HEK293 (cell line): ENCODE data around the gene MYH13.

Experiments used
- CTCF ChIA-PET: fragments of 350-600 bp; formaldehyde crosslinking; extraction: SDS; loops from one replicate; lab custom pipeline; 2021; ENCODE audit warnings: antibody characterized with exemption; lab: Yijun Ruan, JAX
- POLR2A ChIA-PET: fragments of 300-600 bp; formaldehyde crosslinking; extraction: SDS; loops from one replicate; lab custom pipeline; 2020; ENCODE audit warnings: antibody characterized with exemption, inconsistent platforms; lab: Yijun Ruan, JAX
- H3K27ac ChIP-seq: fragments of 200-500 bp; sonication (Bioruptor generic); 2 replicates; pipeline ENCODE4 v1.5.1; 2014; ENCODE audit warnings: low read depth, low read length, control low read depth, inconsistent platforms; ENCODE audit errors: extremely low read depth
- H3K36me3 ChIP-seq, 2 experiments: fragments of 200-500 bp in 1 of 2; sonication (Bioruptor generic) in 1 of 2; 1 replicate in 1 of 2; 2 replicates in 1 of 2; pipeline ENCODE4 v1.5.1; 2014 to 2017; ENCODE audit warnings: inconsistent platforms in 2 of 2, low read length in 2 of 2; ENCODE audit not compliant: control insufficient read depth in 2 of 2, insufficient read depth in 1 of 2
- H3K4me1 ChIP-seq: fragments of 200-500 bp; sonication (Bioruptor generic); 2 replicates; pipeline ENCODE4 v1.5.1; 2014; ENCODE audit warnings: mild to moderate bottlenecking, low read length, inconsistent platforms; ENCODE audit not compliant: control insufficient read depth, insufficient read depth
- H3K4me3 ChIP-seq: 2 replicates; pipeline ENCODE4 v1.5.1; 2011; ENCODE audit warnings: low read depth, mild to moderate bottlenecking, control low read depth, low read length, moderate library complexity
- H3K9me3 ChIP-seq: fragments of 200-500 bp; sonication (Bioruptor generic); 2 replicates; pipeline ENCODE4 v1.5.1; 2014; ENCODE audit warnings: low read depth, low read length, inconsistent platforms; ENCODE audit not compliant: control insufficient read depth, insufficient read depth
- EGR2 ChIP-seq: fragments of 450-650 bp; formaldehyde crosslinking; IDR thresholded peaks from 2 replicates; pipeline ENCODE4 v1.5.1; 2016; ENCODE audit warnings: low read depth, missing biosample characterization, missing genetic modification characterization
- HOXA7 ChIP-seq: sonication (generic); formaldehyde crosslinking; IDR thresholded peaks from 2 replicates; pipeline ENCODE4 v1.8.1; 2022; ENCODE audit warnings: missing genetic modification reagents, borderline replicate concordance
- KLF1 ChIP-seq: fragments of 450-650 bp; formaldehyde crosslinking; IDR thresholded peaks from 2 replicates; pipeline ENCODE4 v1.5.1; 2016; ENCODE audit warnings: missing biosample characterization, missing genetic modification characterization
- SCRT2 ChIP-seq: fragments of 450-650 bp; formaldehyde crosslinking; IDR thresholded peaks from 2 replicates; pipeline ENCODE4 v1.5.1; 2016; ENCODE audit warnings: missing biosample characterization, missing genetic modification characterization
- YY2 ChIP-seq: fragments of 450-650 bp; formaldehyde crosslinking; IDR thresholded peaks from 2 replicates; pipeline ENCODE4 v1.5.1; 2016; ENCODE audit warnings: missing biosample characterization, missing genetic modification characterization
- ZNF112 ChIP-seq: fragments of 450-650 bp; formaldehyde crosslinking; IDR thresholded peaks from 2 replicates; pipeline ENCODE4 v1.5.0; 2017; ENCODE audit warnings: missing biosample characterization, missing genetic modification characterization
- ZNF157 ChIP-seq: fragments of 450-650 bp; formaldehyde crosslinking; IDR thresholded peaks from 2 replicates; pipeline ENCODE4 v1.5.1; 2016; ENCODE audit warnings: missing biosample characterization, missing genetic modification characterization
- ZNF19 ChIP-seq: fragments of 450-650 bp; formaldehyde crosslinking; IDR thresholded peaks from 2 replicates; pipeline ENCODE4; 2016; ENCODE audit warnings: missing biosample characterization, missing genetic modification characterization, low read depth
- ZNF214 ChIP-seq: fragments of 450-650 bp; formaldehyde crosslinking; IDR thresholded peaks from 2 replicates; pipeline ENCODE4 v1.5.1; 2017; ENCODE audit warnings: missing biosample characterization, mild to moderate bottlenecking, missing genetic modification characterization, borderline replicate concordance
- ZNF239 ChIP-seq: fragments of 450-650 bp; formaldehyde crosslinking; IDR thresholded peaks from 2 replicates; pipeline ENCODE4 v1.5.1; 2016; ENCODE audit warnings: missing biosample characterization, missing genetic modification characterization
- ZNF274 ChIP-seq, 2 experiments: fragments of 200-500 bp in 1 of 2; fragments of 450-650 bp in 1 of 2; sonication (Bioruptor generic) in 1 of 2; formaldehyde crosslinking in 1 of 2; IDR thresholded peaks; 2 replicates each; pipeline versions ENCODE4 v1.5.1 to v1.6.1; 2014 to 2016; ENCODE audit warnings: borderline replicate concordance in 1 of 2, inconsistent platforms in 1 of 2, low read length in 1 of 2, missing biosample characterization in 1 of 2, missing genetic modification characterization in 1 of 2
- ZNF335 ChIP-seq: fragments of 450-650 bp; formaldehyde crosslinking; conservative IDR thresholded peaks from 2 replicates; pipeline ENCODE4 v1.5.1; 2016; ENCODE audit warnings: missing biosample characterization, missing genetic modification characterization
- ZNF341 ChIP-seq: fragments of 450-650 bp; formaldehyde crosslinking; IDR thresholded peaks from 2 replicates; pipeline ENCODE4; 2016; ENCODE audit warnings: low read depth, missing biosample characterization, missing genetic modification characterization
- ZNF530 ChIP-seq: fragments of 450-650 bp; formaldehyde crosslinking; IDR thresholded peaks from 2 replicates; pipeline ENCODE4 v1.5.1; 2016; ENCODE audit warnings: low read depth, missing biosample characterization, missing genetic modification characterization
- ZNF558 ChIP-seq: fragments of 450-650 bp; formaldehyde crosslinking; IDR thresholded peaks from 2 replicates; pipeline ENCODE4 v1.5.1; 2016; ENCODE audit warnings: missing biosample characterization, missing genetic modification characterization
- ZNF624 ChIP-seq: fragments of 450-650 bp; formaldehyde crosslinking; IDR thresholded peaks from 2 replicates; pipeline ENCODE4 v1.5.1; 2017; ENCODE audit warnings: missing biosample characterization, missing genetic modification characterization
- ZNF626 ChIP-seq: fragments of 450-650 bp; sonication (Bioruptor Pico); formaldehyde crosslinking; IDR thresholded peaks from 2 replicates; pipeline ENCODE4 v1.5.1; 2018; ENCODE audit warnings: missing biosample characterization, missing genetic modification characterization, inconsistent platforms
- ZNF639 ChIP-seq: fragments of 450-650 bp; formaldehyde crosslinking; IDR thresholded peaks from 2 replicates; pipeline ENCODE4 v1.5.1; 2016; ENCODE audit warnings: missing biosample characterization, missing genetic modification characterization
- ZNF830 ChIP-seq: fragments of 450-650 bp; IDR thresholded peaks from 2 replicates; pipeline ENCODE4 v1.5.0; 2018; ENCODE audit warnings: missing biosample characterization, missing genetic modification characterization, low read depth, mild to moderate bottlenecking, moderate library complexity
- TF ChIP-seq, protein P1 (sequence below): fragments of 450-650 bp; formaldehyde crosslinking; IDR thresholded peaks from 2 replicates; pipeline ENCODE4 v1.5.1; 2016; ENCODE audit warnings: missing biosample characterization, missing genetic modification characterization
- TF ChIP-seq, protein P2 (sequence below): fragments of 450-650 bp; formaldehyde crosslinking; IDR thresholded peaks from 2 replicates; pipeline ENCODE4 v1.5.1; 2016; ENCODE audit warnings: missing biosample characterization, missing genetic modification characterization

Gene MYH13

DNA sequence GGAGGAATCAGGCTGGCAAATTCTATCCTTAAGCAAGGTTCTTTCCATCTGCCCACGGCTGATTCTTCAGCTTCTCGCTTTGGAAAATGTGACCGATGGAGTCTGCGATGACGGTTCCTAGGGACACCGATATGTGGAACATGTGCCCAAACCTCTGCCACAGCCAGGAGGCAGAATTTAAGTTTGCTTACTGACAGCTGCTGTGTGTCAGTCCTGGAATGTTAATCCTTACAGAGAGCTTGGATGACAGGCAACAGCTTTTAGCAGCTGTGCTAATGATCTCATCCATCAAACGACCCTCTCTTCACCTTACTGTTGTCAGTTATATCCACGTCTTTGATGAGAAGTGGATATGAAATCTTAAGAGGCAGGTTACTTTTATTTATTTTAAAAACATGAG is 11.4 kb upstream of the MYH13 start:
- Histone ChIP-seq H3K36me3 (no peaks in the 10 kb centered on the region), H3K9me3 (no peaks in the 10 kb centered on the region), H3K4me1 (no peaks in the 10 kb centered on the region), H3K4me3 (no peak overlapping the region), H3K27ac (no peak overlapping the region)
- ChIA-PET POLR2A (interaction anchor here (0.6 kb wide), 1 partner anchor 460 kb away, joined by 6 read pairs; no protein-coding TSS in a partner anchor), CTCF (interaction anchor here (0.5 to 1.2 kb wide), 3 partner anchors 14 to 213 kb away, joined by 3 to 6 read pairs (median 4); no protein-coding TSS in a partner anchor)
- TF ChIP-seq EGR2 (tag by site-specific recombination) (no peak), SCRT2 (tag by site-specific recombination) (no peak), ZNF341 (tag by site-specific recombination) (no peak), ZNF626 (tag by site-specific recombination) (no peak), ZNF624 (tag by site-specific recombination) (no peak), ZNF157 (tag by site-specific recombination) (no peak), YY2 (tag by site-specific recombination) (no peak), ZNF19 (no peak), KLF1 (tag by site-specific recombination) (no peak), ZNF335 (tag by site-specific recombination) (no peak), ZNF558 (no peak), HOXA7 (CRISPR knock-in tag) (no peak), ZNF830 (tag by site-specific recombination) (no peak), ZNF639 (tag by site-specific recombination) (no peak), ZNF239 (tag by site-specific recombination) (no peak), ZNF274 (IDR thresholded peaks at IDR 0.05; ENCODE audit: low read length) (no peak), ZNF274 (tag by site-specific recombination; IDR thresholded peaks at IDR 0.05; ENCODE audit: borderline replicate concordance) (no peak), ZNF112 (tag by site-specific recombination) (no peak), ZNF214 (tag by site-specific recombination) (no peak)
- TF ChIP-seq, protein P1, sequence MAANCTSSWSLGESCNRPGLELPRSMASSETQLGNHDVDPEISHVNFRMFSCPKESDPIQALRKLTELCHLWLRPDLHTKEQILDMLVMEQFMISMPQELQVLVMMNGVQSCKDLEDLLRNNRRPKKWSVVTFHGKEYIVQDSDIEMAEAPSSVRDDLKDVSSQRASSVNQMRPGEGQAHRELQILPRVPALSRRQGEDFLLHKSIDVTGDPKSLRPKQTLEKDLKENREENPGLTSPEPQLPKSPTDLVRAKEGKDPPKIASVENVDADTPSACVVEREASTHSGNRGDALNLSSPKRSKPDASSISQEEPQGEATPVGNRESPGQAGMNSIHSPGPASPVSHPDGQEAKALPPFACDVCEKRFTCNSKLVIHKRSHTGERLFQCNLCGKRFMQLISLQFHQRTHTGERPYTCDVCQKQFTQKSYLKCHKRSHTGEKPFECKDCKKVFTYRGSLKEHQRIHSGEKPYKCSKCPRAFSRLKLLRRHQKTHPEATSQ (tag by site-specific recombination): no peak
- TF ChIP-seq, protein P2, sequence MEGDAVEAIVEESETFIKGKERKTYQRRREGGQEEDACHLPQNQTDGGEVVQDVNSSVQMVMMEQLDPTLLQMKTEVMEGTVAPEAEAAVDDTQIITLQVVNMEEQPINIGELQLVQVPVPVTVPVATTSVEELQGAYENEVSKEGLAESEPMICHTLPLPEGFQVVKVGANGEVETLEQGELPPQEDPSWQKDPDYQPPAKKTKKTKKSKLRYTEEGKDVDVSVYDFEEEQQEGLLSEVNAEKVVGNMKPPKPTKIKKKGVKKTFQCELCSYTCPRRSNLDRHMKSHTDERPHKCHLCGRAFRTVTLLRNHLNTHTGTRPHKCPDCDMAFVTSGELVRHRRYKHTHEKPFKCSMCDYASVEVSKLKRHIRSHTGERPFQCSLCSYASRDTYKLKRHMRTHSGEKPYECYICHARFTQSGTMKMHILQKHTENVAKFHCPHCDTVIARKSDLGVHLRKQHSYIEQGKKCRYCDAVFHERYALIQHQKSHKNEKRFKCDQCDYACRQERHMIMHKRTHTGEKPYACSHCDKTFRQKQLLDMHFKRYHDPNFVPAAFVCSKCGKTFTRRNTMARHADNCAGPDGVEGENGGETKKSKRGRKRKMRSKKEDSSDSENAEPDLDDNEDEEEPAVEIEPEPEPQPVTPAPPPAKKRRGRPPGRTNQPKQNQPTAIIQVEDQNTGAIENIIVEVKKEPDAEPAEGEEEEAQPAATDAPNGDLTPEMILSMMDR (tag by site-specific recombination): no peak

- no peak overlapping the region for H3K4me3 ChIP-seq
- ChIA-PET CTCF (interaction anchor here (0.6 to 1.3 kb wide), 4 partner anchors 12 to 234 kb away, joined by 3 to 5 read pairs (median 3); no protein-coding TSS in a partner anchor), POLR2A (no interaction called here)
- no peaks in the 10 kb centered on the region for H3K9me3 ChIP-seq
- no peak overlapping the region for H3K27ac ChIP-seq
- TF ChIP-seq ZNF530 (tag by site-specific recombination): no peak
- H3K4me1 ChIP-seq: no peaks in the 10 kb centered on the region
- H3K36me3 ChIP-seq: no peaks in the 10 kb centered on the region
These were observed 8.0 kb upstream of the MYH13 start for GRCh38 chr17:10380631-10381408.
